Stomach (tissue), 4 donors: ENCODE data around the gene AP2S1.

Experiments
- CTCF ChIP-seq, 7 experiments: fragments of 450-650 bp in 4 of 7; fragments of 200-600 bp in 3 of 7; sonication (generic) in 3 of 7; IDR thresholded peaks; one replicate each; pipeline ENCODE4 v1.5.1; 2016 to 2019; ENCODE audit warnings: antibody characterized with exemption in 7 of 7, control low read depth in 2 of 7, mild to moderate bottlenecking in 1 of 7
- EP300 ChIP-seq: sonication (generic); formaldehyde crosslinking; IDR thresholded peaks from one replicate; pipeline ENCODE4 v1.6.1; 2017; ENCODE audit warnings: antibody characterized with exemption
- POLR2A ChIP-seq, 4 donors: fragments of 450-650 bp; IDR thresholded peaks; one replicate each; pipeline ENCODE4 v1.6.1; 2016; ENCODE audit warnings: antibody characterized with exemption in 4 of 4, control low read depth in 2 of 4, mild to moderate bottlenecking in 1 of 4, moderate library complexity in 1 of 4
- POLR2AphosphoS5 ChIP-seq, 3 donors: sonication (generic); formaldehyde crosslinking; IDR thresholded peaks; one replicate each; pipeline ENCODE4 v1.6.1; 2016; ENCODE audit warnings: antibody characterized with exemption in 3 of 3

GRCh38 chr19:46847528-46847927 is 3.1 kb downstream of the AP2S1 start:
- TF ChIP-seq CTCF (IDR thresholded peaks at IDR 0.05) (no peak), POLR2A (IDR thresholded peaks at IDR 0.05) (no peak), EP300 (no peak), POLR2AphosphoS5 (IDR thresholded peaks at IDR 0.05) (peak in 1 of 3 donors; percentile 65)
